MM.1S (cell line): ENCODE measurements around the gene SYNCRIP.
A peak's percentile ranks its signal among the peaks of the same experiment; 100 is the strongest.
"Not testable (repeated sequence)": the region's sequence is repeated elsewhere in the genome, so short reads cannot be mapped to it uniquely, and the experiment has no call there.

ENCODE experiments used
- DNase-seq: peaks from one replicate; pipeline ENCODE4 v3.0.0-alpha.2; 2015
- H2AFZ ChIP-seq: fragments of 300-600 bp; sonication (generic); 2 replicates; pipeline ENCODE4 v1.6.0; 2016; ENCODE audit warnings: antibody characterized with exemption, low read length
- H3F3A ChIP-seq: fragments of 300-600 bp; sonication (generic); 2 replicates; pipeline ENCODE4 v1.6.1; 2016; ENCODE audit warnings: mild to moderate bottlenecking, antibody characterized with exemption, low read length, moderate library complexity, mixed read lengths; ENCODE audit not compliant: insufficient read depth
- H3K27ac ChIP-seq: fragments of 300-600 bp; sonication (generic); 2 replicates; pipeline ENCODE4 v1.5.1; 2016; ENCODE audit warnings: mild to moderate bottlenecking, low read length
- H3K27me3 ChIP-seq: fragments of 300-600 bp; sonication (generic); replicated peaks from 2 replicates; pipeline ENCODE4 v1.6.0; 2016; ENCODE audit warnings: low read length; ENCODE audit not compliant: insufficient read depth
- H3K36me3 ChIP-seq: fragments of 300-600 bp; sonication (generic); replicated peaks from 2 replicates; pipeline ENCODE4 v1.6.1; 2016; ENCODE audit warnings: mild to moderate bottlenecking, low read length, mixed read lengths; ENCODE audit not compliant: insufficient read depth
- H3K4me1 ChIP-seq: fragments of 300-600 bp; sonication (generic); 2 replicates; pipeline ENCODE4 v1.6.1; 2016; ENCODE audit warnings: low read length, mixed read lengths
- H3K4me2 ChIP-seq: fragments of 300-600 bp; sonication (generic); 2 replicates; pipeline ENCODE4 v1.6.0; 2016; ENCODE audit warnings: low read depth, low read length
- H3K4me3 ChIP-seq: fragments of 300-600 bp; sonication (generic); 2 replicates; pipeline ENCODE4 v1.5.1; 2016; ENCODE audit warnings: low read length, mixed read lengths
- H3K79me2 ChIP-seq: fragments of 300-600 bp; sonication (generic); 2 replicates; pipeline ENCODE4 v1.6.1; 2016; ENCODE audit warnings: mixed run types, low read length, mixed read lengths
- H3K9ac ChIP-seq: fragments of 300-600 bp; sonication (generic); 2 replicates; pipeline ENCODE4 v1.6.1; 2016; ENCODE audit warnings: low read length, mixed read lengths
- H3K9me2 ChIP-seq: fragments of 300-600 bp; sonication (generic); replicated peaks from 2 replicates; pipeline ENCODE4 v1.6.1; 2016; ENCODE audit warnings: mild to moderate bottlenecking, low read length, mixed read lengths; ENCODE audit not compliant: insufficient read depth
- H3K9me3 ChIP-seq: fragments of 300-600 bp; sonication (generic); replicated peaks from 2 replicates; pipeline ENCODE4 v1.6.1; 2016; ENCODE audit warnings: mild to moderate bottlenecking, low read length, mixed read lengths; ENCODE audit not compliant: insufficient read depth
- H4K20me1 ChIP-seq: fragments of 300-600 bp; sonication (generic); 2 replicates; pipeline ENCODE4 v1.6.1; 2016; ENCODE audit warnings: mild to moderate bottlenecking, low read length, moderate library complexity, mixed read lengths; ENCODE audit not compliant: insufficient read depth
- EZH2 ChIP-seq: fragments of 300-600 bp; sonication (generic); optimal IDR thresholded peaks from 2 replicates; pipeline ENCODE3; 2017; ENCODE audit warnings: low read depth, mild to moderate bottlenecking, antibody characterized with exemption, low read length, mixed read lengths
- EZH2phosphoT487 ChIP-seq: fragments of 300-600 bp; sonication (generic); IDR thresholded peaks from 2 replicates; pipeline ENCODE4 v1.6.1; 2018; ENCODE audit warnings: antibody characterized with exemption, low read length
- TF ChIP-seq, protein P1 (sequence below): fragments of 300-600 bp; sonication (generic); IDR thresholded peaks from 2 replicates; pipeline ENCODE4 v1.5.1; 2016; ENCODE audit warnings: antibody characterized with exemption, low read length, mixed read lengths

The SYNCRIP gene

DNA sequence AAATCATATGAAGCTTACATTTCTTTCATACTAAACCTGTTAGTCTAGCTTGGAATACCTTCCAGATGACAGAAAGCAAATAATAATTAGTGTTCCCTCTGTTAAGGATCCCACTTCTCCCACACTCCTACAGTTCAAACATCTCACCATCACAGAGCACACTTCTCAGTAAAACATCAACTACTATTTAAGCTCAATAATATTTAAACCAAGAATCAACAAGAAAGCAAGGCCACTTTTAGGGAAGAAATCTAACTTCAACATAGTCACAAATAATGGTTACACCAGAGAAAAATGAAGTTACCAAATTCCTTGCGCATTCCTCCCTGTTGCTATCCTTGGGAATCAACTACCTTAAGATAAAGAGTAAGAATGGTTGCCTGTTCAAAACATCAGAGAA is 50.7 kb downstream of the SYNCRIP start:
- no peak for TF ChIP-seq EZH2phosphoT487
- H3K27ac ChIP-seq: no peak overlapping the region
- peaks cover 50% of the 10 kb centered on the region for H3K79me2 ChIP-seq
- no peaks in the 10 kb centered on the region for H3K27me3 ChIP-seq
- peak overlapping the region; percentile 66; the same call in 1 of the 2 replicates for H3K4me2 ChIP-seq
- no peaks in the 10 kb centered on the region for H3K9me3 ChIP-seq
- no peak overlapping the region for H3K4me3 ChIP-seq
- no peaks in the 10 kb centered on the region for H3K9me2 ChIP-seq
- no peaks in the 10 kb centered on the region for H4K20me1 ChIP-seq
- no peak overlapping the region for H3K9ac ChIP-seq
- H3F3A ChIP-seq: peaks cover 37% of the 10 kb centered on the region
- no peak for DNase-seq
- H3K4me1 ChIP-seq: peaks cover 4% of the 10 kb centered on the region; the same call in 1 of the 2 replicates
- no peaks in the 10 kb centered on the region for H3K36me3 ChIP-seq
- H2AFZ ChIP-seq: no peak overlapping the region

DNA sequence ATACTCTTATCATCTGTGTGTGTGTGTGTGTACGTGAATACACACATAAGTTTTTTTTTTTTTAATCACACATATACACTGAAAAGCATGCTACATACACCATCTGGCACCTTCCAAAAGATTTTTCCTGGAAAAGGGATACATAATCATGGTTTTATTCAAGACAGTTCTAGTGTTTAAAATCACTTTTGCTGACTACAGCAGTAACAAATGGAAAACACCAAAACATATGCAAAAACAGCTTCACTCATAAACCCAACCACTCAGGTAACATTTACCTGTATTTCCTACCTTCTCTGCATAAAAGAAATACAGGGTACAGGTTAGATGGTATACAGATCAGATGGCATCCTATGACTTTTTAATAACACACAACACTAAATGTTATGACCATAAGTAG is 51.5 kb downstream of the SYNCRIP start:
- no peak overlapping the region for H3K27ac ChIP-seq
- DNase-seq: no peak
- H3K9ac ChIP-seq: no peak overlapping the region
- H3K4me2 ChIP-seq: no peak overlapping the region
- no peaks in the 10 kb centered on the region for H3K27me3 ChIP-seq
- H3K36me3 ChIP-seq: no peaks in the 10 kb centered on the region
- H3K9me3 ChIP-seq: no peaks in the 10 kb centered on the region
- H3K79me2 ChIP-seq: peaks cover 52% of the 10 kb centered on the region
- peaks cover 31% of the 10 kb centered on the region for H3F3A ChIP-seq
- no peaks in the 10 kb centered on the region for H3K9me2 ChIP-seq
- no peak overlapping the region for H2AFZ ChIP-seq
- peaks cover 4% of the 10 kb centered on the region; the same call in 1 of the 2 replicates for H3K4me1 ChIP-seq
- no peaks in the 10 kb centered on the region for H4K20me1 ChIP-seq
- no peak overlapping the region for H3K4me3 ChIP-seq
- TF ChIP-seq EZH2 (no peak), EZH2phosphoT487 (no peak)
- TF ChIP-seq, protein P1, sequence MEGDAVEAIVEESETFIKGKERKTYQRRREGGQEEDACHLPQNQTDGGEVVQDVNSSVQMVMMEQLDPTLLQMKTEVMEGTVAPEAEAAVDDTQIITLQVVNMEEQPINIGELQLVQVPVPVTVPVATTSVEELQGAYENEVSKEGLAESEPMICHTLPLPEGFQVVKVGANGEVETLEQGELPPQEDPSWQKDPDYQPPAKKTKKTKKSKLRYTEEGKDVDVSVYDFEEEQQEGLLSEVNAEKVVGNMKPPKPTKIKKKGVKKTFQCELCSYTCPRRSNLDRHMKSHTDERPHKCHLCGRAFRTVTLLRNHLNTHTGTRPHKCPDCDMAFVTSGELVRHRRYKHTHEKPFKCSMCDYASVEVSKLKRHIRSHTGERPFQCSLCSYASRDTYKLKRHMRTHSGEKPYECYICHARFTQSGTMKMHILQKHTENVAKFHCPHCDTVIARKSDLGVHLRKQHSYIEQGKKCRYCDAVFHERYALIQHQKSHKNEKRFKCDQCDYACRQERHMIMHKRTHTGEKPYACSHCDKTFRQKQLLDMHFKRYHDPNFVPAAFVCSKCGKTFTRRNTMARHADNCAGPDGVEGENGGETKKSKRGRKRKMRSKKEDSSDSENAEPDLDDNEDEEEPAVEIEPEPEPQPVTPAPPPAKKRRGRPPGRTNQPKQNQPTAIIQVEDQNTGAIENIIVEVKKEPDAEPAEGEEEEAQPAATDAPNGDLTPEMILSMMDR: no peak

DNA sequence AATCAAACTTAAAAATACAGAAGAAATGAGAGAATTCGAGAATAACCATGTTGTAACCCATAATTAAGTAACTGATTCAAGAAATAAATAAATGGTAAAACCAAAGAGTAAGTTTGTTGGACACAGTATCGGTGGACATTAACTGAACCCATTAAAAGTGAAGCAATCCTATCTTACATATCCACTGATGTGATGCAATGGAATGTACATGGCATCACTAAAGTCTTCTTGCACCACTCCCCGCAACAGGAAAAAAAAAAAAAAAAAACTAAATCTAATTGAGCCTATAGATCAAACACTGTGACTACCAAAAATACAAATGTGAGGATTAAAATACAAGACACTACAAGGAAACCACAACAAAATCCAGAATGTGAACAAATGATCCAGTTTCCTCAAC is 56.9 kb downstream of the SYNCRIP start:
- TF ChIP-seq EZH2: no peak
- TF ChIP-seq EZH2phosphoT487: no peak
- TF ChIP-seq, protein P1: no peak

DNA sequence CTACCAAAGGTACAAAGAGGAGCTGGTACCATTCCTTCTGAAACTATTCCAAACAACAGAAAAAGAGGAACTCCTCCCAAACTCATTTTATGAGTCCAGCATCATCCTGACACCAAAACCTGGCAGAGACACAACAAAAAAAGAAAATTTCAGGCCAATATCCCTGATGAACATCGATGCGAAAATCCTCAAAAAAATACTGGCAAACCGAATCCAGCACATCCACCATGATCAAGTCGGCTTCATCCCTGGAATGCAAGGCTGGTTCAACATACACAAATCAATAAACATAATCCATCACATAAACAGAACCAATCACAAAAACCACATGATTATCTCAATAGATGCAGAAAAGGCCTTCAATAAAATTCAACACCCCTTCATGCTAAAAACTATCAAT is 59.9 kb downstream of the SYNCRIP start:
- not testable (repeated sequence) for H3K27ac ChIP-seq, H3K4me1 ChIP-seq, H4K20me1 ChIP-seq, H3K9me2 ChIP-seq, DNase-seq, H3K9ac ChIP-seq, H3F3A ChIP-seq, H3K9me3 ChIP-seq, H3K27me3 ChIP-seq, H3K4me2 ChIP-seq, H3K4me3 ChIP-seq, H2AFZ ChIP-seq, H3K36me3 ChIP-seq
- H3K79me2 ChIP-seq: peaks cover 53% of the 10 kb centered on the region

More for the DNA sequence above, 56.9 kb downstream of the SYNCRIP start:
- Histone ChIP-seq H3K9me3 (no peaks in the 10 kb centered on the region), H3K4me1 (no peaks in the 10 kb centered on the region), H3K36me3 (no peaks in the 10 kb centered on the region), H3K9ac (no peak overlapping the region), H3K79me2 (peaks cover 60% of the 10 kb centered on the region), H3K27ac (no peak overlapping the region), H2AFZ (no peak overlapping the region), H3K4me3 (no peak overlapping the region), H3K4me2 (no peak overlapping the region), H3K27me3 (no peaks in the 10 kb centered on the region), H3F3A (no peaks in the 10 kb centered on the region), H4K20me1 (no peaks in the 10 kb centered on the region), H3K9me2 (no peaks in the 10 kb centered on the region)
- no peak for DNase-seq
